ENCODE data around the gene C6.
"Not testable (repeated sequence)": the region's sequence is repeated elsewhere in the genome, so short reads cannot be mapped to it uniquely, and the experiment has no call there.

The C6 gene

GRCh38 chr5:41213340-41213739 lies at the start of gene C6:
Gene C6, minus strand, starts transcription at chr5:41213532. Its CDS starts 10,302 bp downstream, at chr5:41203230.
- H3K36me3 ChIP-seq (ENCODE audit: control insufficient read depth, insufficient read depth, low read length), result no peaks in the 10 kb centered on the region

GRCh38 chr5:41256400-41256799 lies 43.1 kb upstream of the C6 start:
- no peaks in the 10 kb centered on the region for H3K36me3 ChIP-seq (ENCODE audit: control insufficient read depth, insufficient read depth, low read length)
- H3K4me1 ChIP-seq (ENCODE audit: control insufficient read depth, insufficient read depth, low read length), result no peaks in the 10 kb centered on the region
- no peak overlapping the region for H3K4me3 ChIP-seq (ENCODE audit: low read length)
- H3K27me3 ChIP-seq (ENCODE audit: control insufficient read depth, insufficient read depth, low read length), result no peaks in the 10 kb centered on the region
- H3K9ac ChIP-seq (ENCODE audit: low read length), result no peak overlapping the region
- H3K9me3 ChIP-seq (ENCODE audit: control insufficient read depth, low read length), result no peaks in the 10 kb centered on the region

More at GRCh38 chr5:41213340-41213739, at the start of gene C6:
- H3K9ac ChIP-seq (ENCODE audit: low read length), result no peak within 1 kb of the TSS
- H3K27me3 ChIP-seq (ENCODE audit: control insufficient read depth, insufficient read depth, low read length), result no peaks in the 10 kb centered on the region
- H3K9me3 ChIP-seq (ENCODE audit: control insufficient read depth, low read length), result no peaks in the 10 kb centered on the region
- no peak within 1 kb of the TSS for H3K4me3 ChIP-seq (ENCODE audit: low read length)
- peaks cover 7% of the 10 kb centered on the region for H3K4me1 ChIP-seq (ENCODE audit: control insufficient read depth, insufficient read depth, low read length)

- H3K4me1 ChIP-seq (ENCODE audit: control insufficient read depth, insufficient read depth, low read length), result no peaks in the 10 kb centered on the region
- H3K9me3 ChIP-seq (ENCODE audit: control insufficient read depth, low read length), result no peaks in the 10 kb centered on the region
- H3K36me3 ChIP-seq (ENCODE audit: control insufficient read depth, insufficient read depth, low read length), result no peaks in the 10 kb centered on the region
- no peaks in the 10 kb centered on the region for H3K27me3 ChIP-seq (ENCODE audit: control insufficient read depth, insufficient read depth, low read length)
- no peak overlapping the region for H3K4me3 ChIP-seq (ENCODE audit: low read length)
- no peak overlapping the region for H3K9ac ChIP-seq (ENCODE audit: low read length)
These were observed 39.8 kb upstream of the C6 start for GRCh38 chr5:41253109-41253508.

GRCh38 chr5:41252036-41252435 lies 38.7 kb upstream of the C6 start:
- Histone ChIP-seq H3K27me3 (ENCODE audit: control insufficient read depth, insufficient read depth, low read length) (no peaks in the 10 kb centered on the region), H3K4me1 (ENCODE audit: control insufficient read depth, insufficient read depth, low read length) (no peaks in the 10 kb centered on the region), H3K36me3 (ENCODE audit: control insufficient read depth, insufficient read depth, low read length) (no peaks in the 10 kb centered on the region), H3K9ac (ENCODE audit: low read length) (no peak overlapping the region), H3K4me3 (ENCODE audit: low read length) (no peak overlapping the region), H3K9me3 (ENCODE audit: control insufficient read depth, low read length) (no peaks in the 10 kb centered on the region)

GRCh38 chr5:41250351-41250987 lies 37.1 kb upstream of the C6 start:
- H3K4me3 ChIP-seq (ENCODE audit: low read length), result no peak overlapping the region
- no peaks in the 10 kb centered on the region for H3K36me3 ChIP-seq (ENCODE audit: control insufficient read depth, insufficient read depth, low read length)
- no peak overlapping the region for H3K9ac ChIP-seq (ENCODE audit: low read length)
- H3K9me3 ChIP-seq (ENCODE audit: control insufficient read depth, low read length), result no peaks in the 10 kb centered on the region
- H3K4me1 ChIP-seq (ENCODE audit: control insufficient read depth, insufficient read depth, low read length), result no peaks in the 10 kb centered on the region
- H3K27me3 ChIP-seq (ENCODE audit: control insufficient read depth, insufficient read depth, low read length), result no peaks in the 10 kb centered on the region

GRCh38 chr5:41247135-41247534 lies 33.8 kb upstream of the C6 start:
- H3K27me3 ChIP-seq (ENCODE audit: control insufficient read depth, insufficient read depth, low read length), result no peaks in the 10 kb centered on the region
- no peaks in the 10 kb centered on the region for H3K36me3 ChIP-seq (ENCODE audit: control insufficient read depth, insufficient read depth, low read length)
- no peaks in the 10 kb centered on the region for H3K4me1 ChIP-seq (ENCODE audit: control insufficient read depth, insufficient read depth, low read length)
- H3K4me3 ChIP-seq (ENCODE audit: low read length), result no peak overlapping the region
- H3K9ac ChIP-seq (ENCODE audit: low read length), result no peak overlapping the region
- H3K9me3 ChIP-seq (ENCODE audit: control insufficient read depth, low read length), result no peaks in the 10 kb centered on the region

GRCh38 chr5:41246376-41246775 lies 33.0 kb upstream of the C6 start:
- no peaks in the 10 kb centered on the region for H3K9me3 ChIP-seq (ENCODE audit: control insufficient read depth, low read length)
- H3K27me3 ChIP-seq (ENCODE audit: control insufficient read depth, insufficient read depth, low read length), result no peaks in the 10 kb centered on the region
- no peaks in the 10 kb centered on the region for H3K36me3 ChIP-seq (ENCODE audit: control insufficient read depth, insufficient read depth, low read length)
- H3K4me1 ChIP-seq (ENCODE audit: control insufficient read depth, insufficient read depth, low read length), result no peaks in the 10 kb centered on the region
- no peak overlapping the region for H3K9ac ChIP-seq (ENCODE audit: low read length)
- no peak overlapping the region for H3K4me3 ChIP-seq (ENCODE audit: low read length)

GRCh38 chr5:41243558-41243957 lies 30.2 kb upstream of the C6 start:
- H3K36me3 ChIP-seq (ENCODE audit: control insufficient read depth, insufficient read depth, low read length), result no peaks in the 10 kb centered on the region
- no peak overlapping the region for H3K9ac ChIP-seq (ENCODE audit: low read length)
- H3K27me3 ChIP-seq (ENCODE audit: control insufficient read depth, insufficient read depth, low read length), result no peaks in the 10 kb centered on the region
- H3K4me3 ChIP-seq (ENCODE audit: low read length), result no peak overlapping the region
- no peaks in the 10 kb centered on the region for H3K9me3 ChIP-seq (ENCODE audit: control insufficient read depth, low read length)
- H3K4me1 ChIP-seq (ENCODE audit: control insufficient read depth, insufficient read depth, low read length), result no peaks in the 10 kb centered on the region

- no peaks in the 10 kb centered on the region for H3K36me3 ChIP-seq (ENCODE audit: control insufficient read depth, insufficient read depth, low read length)
- no peaks in the 10 kb centered on the region for H3K4me1 ChIP-seq (ENCODE audit: control insufficient read depth, insufficient read depth, low read length)
- H3K9ac ChIP-seq (ENCODE audit: low read length), result no peak overlapping the region
- no peaks in the 10 kb centered on the region for H3K9me3 ChIP-seq (ENCODE audit: control insufficient read depth, low read length)
- no peaks in the 10 kb centered on the region for H3K27me3 ChIP-seq (ENCODE audit: control insufficient read depth, insufficient read depth, low read length)
- H3K4me3 ChIP-seq (ENCODE audit: low read length), result no peak overlapping the region
These were observed 27.7 kb upstream of the C6 start for GRCh38 chr5:41240985-41241384.

GRCh38 chr5:41240390-41240789 lies 27.1 kb upstream of the C6 start:
- H3K9me3 ChIP-seq (ENCODE audit: control insufficient read depth, low read length), result no peaks in the 10 kb centered on the region
- no peak overlapping the region for H3K4me3 ChIP-seq (ENCODE audit: low read length)
- H3K4me1 ChIP-seq (ENCODE audit: control insufficient read depth, insufficient read depth, low read length), result no peaks in the 10 kb centered on the region
- H3K9ac ChIP-seq (ENCODE audit: low read length), result no peak overlapping the region
- H3K27me3 ChIP-seq (ENCODE audit: control insufficient read depth, insufficient read depth, low read length), result no peaks in the 10 kb centered on the region
- H3K36me3 ChIP-seq (ENCODE audit: control insufficient read depth, insufficient read depth, low read length), result no peaks in the 10 kb centered on the region

GRCh38 chr5:41234475-41234874 lies 21.1 kb upstream of the C6 start:
- Histone ChIP-seq H3K27me3 (ENCODE audit: control insufficient read depth, insufficient read depth, low read length) (no peaks in the 10 kb centered on the region), H3K9me3 (ENCODE audit: control insufficient read depth, low read length) (no peaks in the 10 kb centered on the region), H3K36me3 (ENCODE audit: control insufficient read depth, insufficient read depth, low read length) (no peaks in the 10 kb centered on the region), H3K4me1 (ENCODE audit: control insufficient read depth, insufficient read depth, low read length) (no peaks in the 10 kb centered on the region), H3K4me3 (ENCODE audit: low read length) (no peak overlapping the region), H3K9ac (ENCODE audit: low read length) (no peak overlapping the region)

GRCh38 chr5:41232797-41233196 lies 19.5 kb upstream of the C6 start:
- Histone ChIP-seq H3K4me1 (ENCODE audit: control insufficient read depth, insufficient read depth, low read length) (no peaks in the 10 kb centered on the region), H3K4me3 (ENCODE audit: low read length) (no peak overlapping the region), H3K36me3 (ENCODE audit: control insufficient read depth, insufficient read depth, low read length) (no peaks in the 10 kb centered on the region), H3K9me3 (ENCODE audit: control insufficient read depth, low read length) (no peaks in the 10 kb centered on the region), H3K27me3 (ENCODE audit: control insufficient read depth, insufficient read depth, low read length) (no peaks in the 10 kb centered on the region), H3K9ac (ENCODE audit: low read length) (no peak overlapping the region)

GRCh38 chr5:41230276-41230675 lies 16.9 kb upstream of the C6 start:
- H3K4me1 ChIP-seq (ENCODE audit: control insufficient read depth, insufficient read depth, low read length); H3K27me3 ChIP-seq (ENCODE audit: control insufficient read depth, insufficient read depth, low read length); H3K4me3 ChIP-seq (ENCODE audit: low read length); H3K36me3 ChIP-seq (ENCODE audit: control insufficient read depth, insufficient read depth, low read length); H3K9ac ChIP-seq (ENCODE audit: low read length); H3K9me3 ChIP-seq (ENCODE audit: control insufficient read depth, low read length): not testable (repeated sequence)
